HPDE6-E6E7 (cell line): ENCODE measurements around the gene MSX1.

Source experiments
- DNase-seq: peaks from one replicate; pipeline ENCODE4 v3.0.0; 2011; ENCODE audit warnings: missing footprints; ENCODE audit errors: extremely low spot score

MSX1 gene

GRCh38 chr4:4869731-4870571, 10.5 kb downstream of the MSX1 start:
- DNase-seq = no peak

- no peak for DNase-seq
These were observed 11.2 kb downstream of the MSX1 start for GRCh38 chr4:4870576-4871241.

GRCh38 chr4:4871242-4871572, 11.7 kb downstream of the MSX1 start:
- DNase-seq = no peak

GRCh38 chr4:4871573-4872313, 12.3 kb downstream of the MSX1 start:
- no peak for DNase-seq

DNA sequence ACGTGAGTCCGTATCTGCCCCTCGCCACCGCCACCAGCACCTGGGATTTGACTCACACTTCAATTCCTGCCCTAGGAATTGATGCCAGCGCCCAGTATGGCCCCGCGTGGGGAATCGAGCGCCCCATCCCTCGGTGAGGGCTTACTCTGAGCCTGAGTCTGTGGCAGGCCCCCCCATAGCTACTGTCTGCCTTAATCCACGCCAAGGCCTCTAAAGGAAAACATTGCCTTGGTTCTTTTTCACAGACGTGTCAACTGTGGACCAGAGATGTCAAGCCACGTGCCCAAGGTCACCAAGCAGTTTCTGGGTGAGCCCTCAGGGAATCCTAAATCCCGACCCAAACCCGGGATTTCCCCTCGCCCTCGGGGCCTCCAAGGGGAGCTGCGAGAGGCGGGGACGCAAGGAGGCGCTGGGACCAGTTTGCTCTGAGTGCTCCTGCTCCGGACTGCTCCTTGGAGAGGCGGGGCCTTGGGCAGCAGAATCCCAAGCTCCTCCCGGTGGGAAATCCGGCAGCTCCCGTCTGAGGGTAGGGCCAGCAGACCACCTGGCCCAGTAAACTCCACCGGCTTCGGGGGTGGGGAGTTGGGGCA, 12.9 kb downstream of the MSX1 start:
- DNase-seq = no peak

DNA sequence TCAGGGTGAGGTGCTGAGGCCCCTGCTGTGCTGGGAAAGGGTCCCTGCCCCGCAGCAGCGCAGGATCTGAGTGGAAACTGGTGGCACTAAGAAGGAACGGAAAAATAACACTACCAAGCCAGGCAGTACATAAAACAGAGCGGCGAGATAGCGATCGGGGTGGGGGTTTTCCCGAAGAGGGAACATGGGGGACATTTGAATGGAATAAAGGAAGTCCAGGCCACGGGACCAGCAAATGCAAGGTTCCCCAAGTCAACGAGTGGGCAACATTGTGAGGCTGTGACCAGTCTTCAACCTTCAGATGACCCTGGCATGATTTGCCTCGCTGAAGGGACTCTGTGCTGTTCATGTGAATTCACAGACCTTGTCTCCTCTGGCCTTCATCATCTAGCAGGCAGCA, 13.7 kb downstream of the MSX1 start:
- no peak for DNase-seq

DNA sequence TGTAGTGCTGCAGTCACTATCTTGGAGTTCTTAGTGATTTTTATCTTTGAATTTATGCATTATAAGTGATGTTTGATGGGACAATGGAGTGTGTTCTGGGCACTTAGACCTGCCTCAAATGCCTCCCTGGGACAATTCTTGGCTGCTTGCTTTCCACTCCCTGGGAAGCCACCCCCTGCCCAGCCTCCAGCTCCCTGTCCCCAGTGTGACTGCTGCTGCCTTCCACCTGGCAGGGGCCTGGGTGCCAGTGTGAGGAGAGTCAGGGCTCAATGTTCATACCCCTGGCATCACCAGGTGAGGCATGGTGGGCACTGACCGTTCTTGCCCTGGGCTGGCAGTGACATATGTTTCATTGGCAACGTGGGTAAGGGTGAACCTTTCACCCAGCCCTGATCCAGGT, 14.8 kb downstream of the MSX1 start:
- DNase-seq = no peak

DNA sequence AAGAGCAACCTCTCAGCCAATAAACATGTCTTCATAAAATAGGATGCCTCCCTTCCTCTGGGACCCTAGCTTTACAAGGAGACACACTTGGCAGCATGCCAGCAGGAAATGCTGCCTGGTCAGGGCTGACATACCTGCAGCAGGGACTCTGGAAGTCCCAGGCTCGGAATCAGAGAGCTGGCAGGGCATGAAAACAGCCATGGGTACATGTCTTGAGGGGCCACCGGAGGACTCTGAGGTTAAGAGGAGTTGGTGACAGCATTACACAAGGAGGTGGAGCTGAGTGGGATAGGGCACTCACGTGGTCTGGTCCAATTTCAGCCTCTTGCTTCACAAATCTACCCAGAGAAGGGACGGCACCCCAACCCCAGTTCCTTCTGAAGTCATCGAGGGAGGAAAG, 15.7 kb downstream of the MSX1 start:
- no peak for DNase-seq

GRCh38 chr4:4875611-4876010, 16.1 kb downstream of the MSX1 start:
- no peak for DNase-seq

GRCh38 chr4:4876945-4877661, 17.6 kb downstream of the MSX1 start:
- no peak for DNase-seq

GRCh38 chr4:4880492-4880891, 21.0 kb downstream of the MSX1 start:
- DNase-seq = no peak

DNA sequence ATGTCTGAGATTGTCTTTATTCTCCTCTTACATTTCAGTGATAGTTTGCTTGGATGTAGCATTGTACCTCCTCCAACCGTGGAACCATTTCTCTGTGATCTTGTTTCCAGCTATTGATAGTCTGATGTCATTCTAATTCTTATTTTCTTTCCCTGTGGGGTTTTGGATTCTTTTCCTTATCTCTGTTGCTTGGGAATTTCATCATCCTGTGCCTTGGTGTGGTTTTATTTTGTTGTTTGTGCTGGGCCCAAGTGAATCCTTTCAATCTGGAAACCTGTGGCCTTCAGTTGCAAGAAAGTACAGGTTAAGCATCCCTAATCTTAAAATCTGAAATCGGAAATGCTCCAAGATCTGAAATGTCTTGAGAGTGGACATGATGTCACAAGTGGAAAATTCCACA, 22.0 kb downstream of the MSX1 start:
- DNase-seq = no peak

GRCh38 chr4:4884611-4885010, 25.1 kb downstream of the MSX1 start:
- DNase-seq = no peak

- DNase-seq = no peak
These were observed 28.0 kb downstream of the MSX1 start for GRCh38 chr4:4887426-4887825.

DNA sequence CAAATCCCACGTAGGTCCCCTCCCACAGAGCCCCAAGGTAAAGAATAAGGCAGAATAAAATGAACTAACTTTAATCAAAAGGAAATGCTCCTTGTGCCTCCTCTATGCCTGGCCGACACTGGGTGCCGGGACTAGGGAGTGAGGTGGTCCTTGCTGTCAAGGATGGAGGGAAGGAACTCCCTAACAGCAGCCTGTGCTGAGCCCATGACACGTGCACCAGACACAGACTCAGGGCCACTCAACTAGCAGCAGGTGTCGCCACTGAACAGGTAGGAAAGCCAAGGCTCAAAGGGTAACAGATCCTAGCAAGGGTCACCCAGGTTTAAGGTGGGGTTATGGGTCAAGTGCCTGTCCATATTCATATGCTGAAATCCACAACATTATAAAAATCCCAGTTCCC, 29.2 kb downstream of the MSX1 start:
- DNase-seq = no peak

GRCh38 chr4:4889781-4890180, 30.3 kb downstream of the MSX1 start:
- no peak for DNase-seq

DNA sequence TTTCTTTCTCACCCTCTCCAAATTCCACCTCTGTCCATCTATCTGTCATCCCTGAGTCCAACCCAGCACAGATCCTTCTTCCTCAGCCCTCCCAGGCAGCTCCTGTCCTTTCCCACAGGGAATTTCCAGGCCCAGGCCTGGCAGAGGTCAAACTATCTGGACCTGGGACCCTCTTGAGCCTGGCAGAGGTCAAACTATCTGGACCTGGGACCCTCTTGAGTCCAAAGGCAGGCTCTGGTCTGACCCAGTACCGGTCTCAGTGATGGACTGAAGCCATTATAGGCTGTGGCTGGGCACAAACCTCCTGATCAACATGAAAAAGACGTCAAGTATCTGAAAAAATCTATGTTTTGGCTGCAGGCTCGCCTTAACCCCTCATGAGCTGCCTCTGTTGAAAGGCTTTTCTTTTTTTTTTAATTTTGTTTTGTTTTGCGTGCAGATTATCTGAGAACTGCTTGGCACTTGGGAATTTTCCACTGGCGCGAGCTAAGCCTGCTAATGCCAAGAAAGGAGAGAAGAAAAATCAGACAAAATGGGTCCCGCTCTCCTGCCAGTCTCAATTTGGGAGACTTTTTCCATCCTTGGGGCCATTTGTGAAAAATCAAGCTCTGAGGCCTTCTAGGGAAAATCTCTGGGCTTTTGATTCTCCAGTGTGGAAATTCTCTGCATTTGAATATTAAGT, 31.2 kb downstream of the MSX1 start:
- no peak for DNase-seq

- no peak for DNase-seq
These were observed 34.3 kb downstream of the MSX1 start for GRCh38 chr4:4893721-4894120.

- DNase-seq = no peak
These were observed 39.9 kb downstream of the MSX1 start for GRCh38 chr4:4899202-4899925.

DNA sequence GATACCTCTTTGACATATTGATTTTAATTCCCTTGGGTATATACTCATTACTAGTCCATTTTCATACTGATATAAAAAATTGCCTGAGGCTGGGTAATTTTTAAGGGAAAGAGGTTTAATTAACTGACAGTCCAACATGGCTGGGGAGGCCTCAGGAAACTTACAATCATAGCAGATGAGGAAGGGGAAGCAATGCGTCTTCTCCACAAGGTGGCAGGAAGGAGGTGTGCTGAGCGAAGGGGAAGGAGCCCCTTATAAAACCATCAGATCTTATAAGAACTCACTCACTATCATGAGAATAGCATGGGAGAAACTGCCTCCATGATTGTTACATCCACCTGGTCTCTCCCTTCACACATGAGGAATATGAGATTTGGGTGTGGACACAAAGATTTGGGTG, 42.4 kb downstream of the MSX1 start:
- no peak for DNase-seq

DNA sequence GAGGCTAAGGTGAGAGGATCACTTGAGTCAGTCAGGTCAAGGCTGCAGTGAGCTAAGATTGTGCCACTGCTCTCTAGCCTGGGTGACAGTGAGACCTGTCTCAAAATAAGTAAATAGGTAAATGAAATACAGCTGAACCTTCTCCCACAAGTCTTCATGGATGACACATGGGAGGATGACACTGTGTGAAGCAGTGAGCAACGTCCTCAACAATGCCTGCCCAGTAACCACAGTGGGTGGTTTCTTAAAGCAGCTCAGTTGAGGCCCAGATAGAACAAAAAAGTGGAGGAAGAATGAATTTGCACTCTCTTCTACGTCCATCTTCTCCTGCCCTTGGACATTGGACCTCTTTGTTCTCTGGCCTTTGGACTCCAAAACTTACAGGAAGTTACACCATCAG, 52.7 kb downstream of the MSX1 start:
- no peak for DNase-seq
